Activated B cell treated with CpG ODN at 0.5 μM for 24 hours (primary cell): Measurements from ENCODE around the gene RASGRF2. TPM values are rescaled to one million over a fixed set of nuclear protein-coding genes. Genes with fewer than 3 reads are reported as not detected.

Experiments used
- ATAC-seq: fragments of 200-7000 bp; cut with Tn5 transposase; one replicate; pipeline ENCODE4 v1.10.0; 2021; ENCODE audit warnings: low read depth, mild to moderate bottlenecking, moderate library complexity
- CTCF ChIA-PET: fragments of 350-600 bp; sonication (Branson Sonifier 250); formaldehyde crosslinking; loops from one replicate; lab custom pipeline; 2021; ENCODE audit warnings: antibody characterized with exemption; lab: Charles Lee
- POLR2A ChIA-PET: fragments of 350-600 bp; sonication (Branson Sonifier 250); formaldehyde crosslinking; loops from one replicate; lab custom pipeline; 2021; ENCODE audit warnings: antibody characterized with exemption; lab: Charles Lee
- DNase-seq: peaks from one replicate; pipeline ENCODE4 v3.0.0; 2022
- H3K27ac Mint-ChIP-seq: one replicate; pipeline ENCODE4 v1.8.0; 2020; ENCODE audit warnings: mixed read lengths
- H3K27me3 Mint-ChIP-seq: one replicate; pipeline ENCODE4 v1.8.0; 2021; ENCODE audit warnings: mixed read lengths
- H3K36me3 Mint-ChIP-seq: one replicate; pipeline ENCODE4 v1.8.0; 2021; ENCODE audit warnings: low read depth, mixed read lengths
- H3K4me1 Mint-ChIP-seq: one replicate; pipeline ENCODE4 v1.8.0; 2021; ENCODE audit warnings: mixed read lengths
- H3K4me3 Mint-ChIP-seq: one replicate; pipeline ENCODE4 v1.8.0; 2020; ENCODE audit warnings: mild to moderate bottlenecking, mixed read lengths
- H3K9me3 Mint-ChIP-seq: one replicate; pipeline ENCODE4 v1.8.0; 2020; ENCODE audit warnings: mixed read lengths
- intact Hi-C: fragments of 100-400 bp; cut with micrococcal nuclease; formaldehyde crosslinking; loops from one replicate; pipeline ENCODE4 v1.15.1; 2024
- total RNA-seq: library from RNA; stranded (reverse); gene quantifications from 2 replicates; pipeline ENCODE4 v1.2.3, GENCODE V29; 2022
- TF ChIP-seq, protein P1 (sequence below): fragments of 200-600 bp; IDR thresholded peaks from one replicate; pipeline ENCODE4 v1.8.0; 2022; ENCODE audit warnings: antibody characterized with exemption, mild to moderate bottlenecking

Gene RASGRF2
- total RNA-seq, 1 donor from 2014 or later = 0.64 TPM

DNA sequence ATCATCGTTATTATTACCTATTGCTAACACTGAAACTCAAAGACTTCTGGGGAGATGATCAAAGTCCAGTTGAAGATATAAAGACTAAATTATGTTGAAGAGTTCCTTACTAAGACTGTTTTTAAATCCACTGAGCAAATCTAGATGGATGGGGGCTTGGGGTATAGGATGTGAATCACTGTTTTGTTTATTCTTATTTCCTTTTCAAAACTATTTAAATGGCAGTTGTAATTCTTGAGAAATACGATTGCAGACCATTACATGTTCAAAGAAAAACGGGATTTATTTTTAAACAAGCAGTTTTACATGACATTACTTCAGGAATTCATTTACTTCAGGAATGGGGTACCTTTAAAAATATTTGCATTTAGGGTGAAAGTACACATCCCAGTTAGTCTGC is 4.3 kb downstream of the RASGRF2 start:
- TF ChIP-seq, protein P1, sequence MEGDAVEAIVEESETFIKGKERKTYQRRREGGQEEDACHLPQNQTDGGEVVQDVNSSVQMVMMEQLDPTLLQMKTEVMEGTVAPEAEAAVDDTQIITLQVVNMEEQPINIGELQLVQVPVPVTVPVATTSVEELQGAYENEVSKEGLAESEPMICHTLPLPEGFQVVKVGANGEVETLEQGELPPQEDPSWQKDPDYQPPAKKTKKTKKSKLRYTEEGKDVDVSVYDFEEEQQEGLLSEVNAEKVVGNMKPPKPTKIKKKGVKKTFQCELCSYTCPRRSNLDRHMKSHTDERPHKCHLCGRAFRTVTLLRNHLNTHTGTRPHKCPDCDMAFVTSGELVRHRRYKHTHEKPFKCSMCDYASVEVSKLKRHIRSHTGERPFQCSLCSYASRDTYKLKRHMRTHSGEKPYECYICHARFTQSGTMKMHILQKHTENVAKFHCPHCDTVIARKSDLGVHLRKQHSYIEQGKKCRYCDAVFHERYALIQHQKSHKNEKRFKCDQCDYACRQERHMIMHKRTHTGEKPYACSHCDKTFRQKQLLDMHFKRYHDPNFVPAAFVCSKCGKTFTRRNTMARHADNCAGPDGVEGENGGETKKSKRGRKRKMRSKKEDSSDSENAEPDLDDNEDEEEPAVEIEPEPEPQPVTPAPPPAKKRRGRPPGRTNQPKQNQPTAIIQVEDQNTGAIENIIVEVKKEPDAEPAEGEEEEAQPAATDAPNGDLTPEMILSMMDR = no peak
- H3K4me1 Mint-ChIP-seq = peaks cover 9% of the 10 kb centered on the region
- no peak overlapping the region for H3K27ac Mint-ChIP-seq
- ChIA-PET POLR2A (no interaction called here), CTCF (no interaction called here)
- H3K36me3 Mint-ChIP-seq = no peaks in the 10 kb centered on the region
- intact Hi-C loops = no loop called here
- no peaks in the 10 kb centered on the region for H3K9me3 Mint-ChIP-seq
- no peak overlapping the region for H3K4me3 Mint-ChIP-seq
- ATAC-seq = no peak
- peaks cover 32% of the 10 kb centered on the region for H3K27me3 Mint-ChIP-seq
- DNase-seq = no peak

DNA sequence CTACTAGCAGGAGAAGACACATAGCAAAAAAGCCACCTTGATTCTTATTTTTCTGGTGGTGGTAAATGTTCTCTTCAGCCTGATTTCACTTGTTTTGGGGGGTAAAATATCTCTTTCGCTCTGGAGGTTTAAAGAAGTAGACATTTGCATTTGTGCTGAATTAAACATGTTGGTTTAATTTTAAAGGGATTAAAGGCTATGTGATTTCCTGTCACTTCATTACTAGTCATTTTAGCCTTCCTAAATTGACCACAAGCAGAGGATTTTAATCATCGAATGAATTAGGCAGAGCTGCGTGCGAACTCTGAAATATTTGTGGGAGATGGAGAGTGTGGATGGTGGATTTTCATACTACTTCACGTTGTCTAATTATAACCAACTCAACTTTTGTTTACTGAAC is 4.8 kb downstream of the RASGRF2 start:
- Mint-ChIP-seq H3K27me3 (peaks cover 28% of the 10 kb centered on the region), H3K9me3 (no peaks in the 10 kb centered on the region), H3K4me3 (no peak overlapping the region), H3K4me1 (peaks cover 5% of the 10 kb centered on the region), H3K36me3 (no peaks in the 10 kb centered on the region), H3K27ac (no peak overlapping the region)
- intact Hi-C loops = no loop called here
- TF ChIP-seq, protein P1 = no peak
- CTCF ChIA-PET = no interaction called here
- no peak for DNase-seq
- POLR2A ChIA-PET = no interaction called here
- no peak for ATAC-seq

DNA sequence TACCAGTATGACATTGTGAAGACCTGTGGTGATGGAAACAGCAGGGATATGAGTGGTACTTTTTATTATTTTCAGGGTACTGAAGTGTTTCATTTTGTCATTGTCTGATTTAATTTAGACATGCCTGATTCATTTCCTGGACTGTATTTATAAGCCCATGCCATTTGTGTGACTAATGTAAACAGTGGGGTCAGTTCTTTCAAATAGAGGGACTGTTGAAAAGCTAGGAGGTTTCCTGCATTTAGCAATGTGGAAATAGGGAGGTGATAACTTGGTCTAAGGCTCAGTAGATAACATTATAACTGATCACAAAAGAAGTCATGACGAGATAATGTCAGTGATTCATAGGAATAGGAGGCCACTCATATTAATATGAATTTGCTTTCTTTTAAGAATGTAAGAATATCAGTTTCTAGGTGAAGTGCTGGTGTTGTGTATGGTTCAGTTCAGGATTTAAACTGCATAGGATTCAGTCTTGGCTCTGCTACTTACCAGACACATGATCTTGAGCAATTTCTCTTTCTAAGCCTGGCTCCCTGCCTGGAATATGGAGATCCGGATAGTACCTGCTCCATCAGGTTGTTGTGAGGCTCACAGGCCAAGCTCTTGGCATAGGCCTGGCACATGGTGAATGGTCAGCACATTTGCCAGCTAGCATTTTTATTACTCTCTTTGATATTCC is 7.5 kb downstream of the RASGRF2 start:
- Mint-ChIP-seq H3K9me3 (no peaks in the 10 kb centered on the region), H3K4me3 (no peak overlapping the region), H3K27ac (no peak overlapping the region), H3K27me3 (peaks cover 18% of the 10 kb centered on the region), H3K4me1 (no peaks in the 10 kb centered on the region), H3K36me3 (no peaks in the 10 kb centered on the region)
- ChIA-PET POLR2A (no interaction called here), CTCF (interaction anchor here (0.6 kb wide), 1 partner anchor 135 kb away, joined by 3 read pairs; no protein-coding TSS in a partner anchor)
- intact Hi-C loops = no loop called here
- DNase-seq (no peak), ATAC-seq (no peak)
- TF ChIP-seq, protein P1 = no peak

DNA sequence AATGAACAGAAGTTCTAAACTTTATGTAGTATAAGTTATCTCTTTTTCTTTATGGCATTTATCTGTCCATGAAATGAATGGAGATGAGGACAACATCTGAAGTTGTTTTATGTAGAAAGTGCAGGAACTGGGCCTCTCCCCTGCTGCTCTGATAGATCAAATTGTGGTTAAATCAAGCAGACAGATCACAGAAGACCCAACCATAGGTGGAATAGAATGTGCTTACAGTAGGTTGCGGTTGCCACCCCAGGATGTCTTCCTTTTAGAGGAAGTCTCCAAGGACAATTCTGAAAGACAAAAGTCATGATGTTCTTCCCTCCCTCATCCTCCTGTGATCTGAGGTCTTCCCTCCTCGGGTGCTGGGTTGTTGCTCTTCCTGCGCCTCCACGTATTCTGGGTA is 12.9 kb downstream of the RASGRF2 start:
- no peak overlapping the region for H3K27ac Mint-ChIP-seq
- POLR2A ChIA-PET = no interaction called here
- DNase-seq (no peak), ATAC-seq (no peak)
- H3K9me3 Mint-ChIP-seq = no peaks in the 10 kb centered on the region
- CTCF ChIA-PET = no interaction called here
- peaks cover 3% of the 10 kb centered on the region for H3K27me3 Mint-ChIP-seq
- no peaks in the 10 kb centered on the region for H3K4me1 Mint-ChIP-seq
- H3K36me3 Mint-ChIP-seq = no peaks in the 10 kb centered on the region
- intact Hi-C loops = no loop called here
- H3K4me3 Mint-ChIP-seq = no peak overlapping the region
- TF ChIP-seq, protein P1 = no peak

DNA sequence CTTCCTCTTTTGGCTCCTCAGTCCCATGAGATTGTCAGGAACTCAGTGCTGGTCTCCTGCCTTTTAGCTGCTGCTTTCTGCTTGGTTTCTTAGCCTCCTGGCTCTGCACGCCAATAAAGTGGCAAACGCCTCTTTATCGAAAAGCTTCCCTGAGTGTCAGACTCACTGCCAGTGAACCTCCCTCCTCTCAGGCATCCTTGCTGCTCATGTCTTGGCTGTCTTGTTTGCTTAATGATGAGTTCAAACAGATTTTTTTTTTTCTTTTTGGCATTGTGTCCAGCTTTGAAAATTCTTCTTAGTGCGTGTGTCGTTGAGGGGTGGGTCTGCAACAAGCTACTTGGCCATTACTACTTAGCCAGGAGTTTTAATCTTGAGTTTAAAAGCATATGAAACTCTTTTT is 14.9 kb downstream of the RASGRF2 start:
- no peak overlapping the region for H3K27ac Mint-ChIP-seq
- H3K9me3 Mint-ChIP-seq = no peaks in the 10 kb centered on the region
- ChIA-PET POLR2A (interaction anchor here (0.6 kb wide), 1 partner anchor 87 kb away, joined by 4 read pairs; no protein-coding TSS in a partner anchor), CTCF (no interaction called here)
- DNase-seq = no peak
- no peak for ATAC-seq
- peaks cover 3% of the 10 kb centered on the region for H3K27me3 Mint-ChIP-seq
- H3K4me1 Mint-ChIP-seq = peaks cover 5% of the 10 kb centered on the region
- H3K4me3 Mint-ChIP-seq = no peak overlapping the region
- intact Hi-C loops = no loop called here
- no peaks in the 10 kb centered on the region for H3K36me3 Mint-ChIP-seq
- TF ChIP-seq, protein P1 = no peak
